Naive thymus-derived CD4-positive, alpha-beta T cell (primary cell): ENCODE measurements around the gene GNPTG. TPM values are rescaled to one million over a fixed set of nuclear protein-coding genes. Genes with fewer than 3 reads are reported as not detected.

ENCODE experiments used
- ATAC-seq: fragments of 150-1000 bp; cut with Tn5 transposase; 2 replicates; pipeline ENCODE4 v1.10.0; 2021; ENCODE audit warnings: mild to moderate bottlenecking, moderate library complexity
- CTCF ChIA-PET: fragments of 350-600 bp; sonication (Branson Sonifier 250); formaldehyde crosslinking; loops from one replicate; lab custom pipeline; 2021; ENCODE audit warnings: antibody characterized with exemption; lab: Charles Lee
- POLR2A ChIA-PET: fragments of 350-600 bp; sonication (Branson Sonifier 250); formaldehyde crosslinking; loops from one replicate; lab custom pipeline; 2021; ENCODE audit warnings: antibody characterized with exemption, inconsistent platforms; lab: Charles Lee
- DNase-seq, 9 donors: peaks; one replicate each; pipeline versions ENCODE4 v3.0.0 to v3.0.0-alpha.2; 2020 to 2022; ENCODE audit warnings: mixed read lengths in 1 of 9
- H3K27ac ChIP-seq: one replicate; pipeline ENCODE4 v1.7.0; 2013; ENCODE audit warnings: mild to moderate bottlenecking, low read depth, low read length, moderate library complexity
- H3K27me3 ChIP-seq, 2 donors: one replicate each; pipeline ENCODE4 v1.7.0; 2013; ENCODE audit warnings: low read length in 2 of 2, mild to moderate bottlenecking in 2 of 2, moderate library complexity in 2 of 2; ENCODE audit not compliant: control insufficient read depth in 2 of 2, insufficient read depth in 2 of 2
- H3K36me3 ChIP-seq, 3 experiments: 1 replicate in 2 of 3; 2 replicates in 1 of 3; pipeline ENCODE4 v1.7.0; 2013; ENCODE audit warnings: low read length in 3 of 3, mild to moderate bottlenecking in 3 of 3, moderate library complexity in 1 of 3; ENCODE audit not compliant: insufficient read depth in 3 of 3, control insufficient read depth in 2 of 3
- H3K4me1 ChIP-seq, 2 donors: one replicate each; pipeline ENCODE4 v1.7.0; 2013; ENCODE audit warnings: low read length in 2 of 2, mild to moderate bottlenecking in 2 of 2, moderate library complexity in 1 of 2; ENCODE audit not compliant: control insufficient read depth in 2 of 2, insufficient read depth in 2 of 2
- H3K4me3 ChIP-seq: 2 replicates; pipeline ENCODE4 v1.7.0; 2013; ENCODE audit warnings: mild to moderate bottlenecking, low read length
- H3K9me3 ChIP-seq, 3 experiments: 1 replicate in 2 of 3; 2 replicates in 1 of 3; pipeline ENCODE4 v1.7.0; 2013; ENCODE audit warnings: low read length in 3 of 3; ENCODE audit not compliant: control insufficient read depth in 2 of 3
- H3K27ac Mint-ChIP-seq, 9 donors: one replicate each; pipeline ENCODE4 v1.8.0; 2020 to 2022; ENCODE audit warnings: mixed read lengths in 9 of 9, mild to moderate bottlenecking in 8 of 9, moderate library complexity in 5 of 9, inconsistent platforms in 2 of 9
- H3K27me3 Mint-ChIP-seq, 5 donors: one replicate each; pipeline ENCODE4 v1.8.0; 2021 to 2022; ENCODE audit warnings: mixed read lengths in 5 of 5, mild to moderate bottlenecking in 1 of 5
- H3K36me3 Mint-ChIP-seq, 5 donors: one replicate each; pipeline ENCODE4 v1.8.0; 2020 to 2022; ENCODE audit warnings: mixed read lengths in 5 of 5, mild to moderate bottlenecking in 3 of 5, inconsistent platforms in 1 of 5
- H3K4me1 Mint-ChIP-seq, 7 donors: one replicate each; pipeline ENCODE4 v1.8.0; 2020 to 2022; ENCODE audit warnings: mixed read lengths in 7 of 7, mild to moderate bottlenecking in 3 of 7, inconsistent platforms in 1 of 7
- H3K4me3 Mint-ChIP-seq, 10 donors: one replicate each; pipeline ENCODE4 v1.8.0; 2020 to 2022; ENCODE audit warnings: mild to moderate bottlenecking in 10 of 10, mixed read lengths in 10 of 10, moderate library complexity in 6 of 10, inconsistent platforms in 2 of 10
- H3K9me3 Mint-ChIP-seq, 11 donors: one replicate each; pipeline ENCODE4 v1.8.0; 2020 to 2022; ENCODE audit warnings: mixed read lengths in 11 of 11, mild to moderate bottlenecking in 4 of 11, inconsistent platforms in 1 of 11, moderate library complexity in 1 of 11
- intact Hi-C, 2 donors: fragments of 100-400 bp; cut with micrococcal nuclease; formaldehyde crosslinking; loops; one replicate each; pipeline ENCODE4 v1.15.1; 2023
- polyA plus RNA-seq, 2 donors: library from polyadenylated mRNA; unstranded; fragments of 300-500 nt; fragmentation: Illumina TruSeq; gene quantifications; one replicate each; pipeline ENCODE4 v1.2.3, GENCODE V29; 2021
- total RNA-seq, 6 experiments: library from RNA in 5 of 6; stranded (reverse) in 5 of 6; gene quantifications; 1 replicate in 5 of 6; 2 replicates in 1 of 6; pipeline ENCODE4 v1.2.3 and lab custom pipeline; 2021 to 2026

The GNPTG gene
- total and polyA plus RNA-seq, 7 experiments from 2014 or later: 37.9 to 57.7 (median 48.6) TPM

DNA sequence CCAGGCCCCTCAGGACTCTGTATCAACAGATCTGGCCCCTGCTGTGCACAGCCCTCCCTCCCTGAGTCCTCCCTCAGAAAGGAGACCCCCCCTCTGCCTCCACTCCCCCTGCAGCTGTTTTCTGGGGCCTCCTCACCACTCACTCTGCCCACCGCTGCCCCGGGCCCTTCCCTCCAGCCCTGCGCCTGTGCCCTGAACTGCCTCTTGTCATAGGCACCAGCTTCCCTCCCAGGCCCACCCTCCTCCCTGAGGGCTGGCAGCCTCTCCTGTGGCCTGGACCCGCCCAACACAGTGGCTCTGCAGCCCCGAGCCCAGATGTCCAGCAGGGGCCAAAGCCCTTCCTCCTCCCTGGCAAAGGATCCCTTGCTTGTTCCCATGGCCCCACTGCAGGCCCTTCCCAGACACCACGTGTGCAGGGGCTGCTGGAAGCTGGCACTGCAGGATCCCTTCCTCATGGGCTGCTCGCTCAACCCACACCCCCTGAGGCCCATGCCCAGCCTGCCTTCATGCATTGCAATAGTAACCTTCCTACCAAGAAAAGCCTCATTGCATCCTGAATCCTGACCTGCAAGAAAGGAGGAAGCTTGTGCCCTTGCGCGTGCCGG is 25.8 kb downstream of the GNPTG start:
- DNase-seq: no peak
- H3K27ac Mint-ChIP-seq: peak overlapping the region in 4 of 9 donors; percentile 10 to 64 (median 48)
- H3K4me3 Mint-ChIP-seq: peak overlapping the region in 2 of 10 donors; percentile 17 to 88
- peaks cover 0 to 3% (median 0%) of the 10 kb centered on the region in 5 donors for H3K36me3 Mint-ChIP-seq
- H3K4me3 ChIP-seq: no peak overlapping the region
- no peaks in the 10 kb centered on the region for H3K4me1 ChIP-seq
- H3K36me3 ChIP-seq: peaks cover 0 to 55% (median 0%) of the 10 kb centered on the region in 3 experiments
- no peak for ATAC-seq
- no peaks in the 10 kb centered on the region for H3K9me3 Mint-ChIP-seq
- H3K27me3 Mint-ChIP-seq: no peaks in the 10 kb centered on the region
- H3K27ac ChIP-seq: no peak overlapping the region
- POLR2A ChIA-PET: no interaction called here
- H3K4me1 Mint-ChIP-seq: peaks cover 6 to 18% (median 15%) of the 10 kb centered on the region in 7 donors
- H3K9me3 ChIP-seq: no peaks in the 10 kb centered on the region
- intact Hi-C loops: loop anchor here in 1 of 2 donors (2.0 kb wide), 1 partner anchor 37 kb away; the partner anchor contains the start of gene UNKL
- no peaks in the 10 kb centered on the region for H3K27me3 ChIP-seq
- CTCF ChIA-PET: no interaction called here

DNA sequence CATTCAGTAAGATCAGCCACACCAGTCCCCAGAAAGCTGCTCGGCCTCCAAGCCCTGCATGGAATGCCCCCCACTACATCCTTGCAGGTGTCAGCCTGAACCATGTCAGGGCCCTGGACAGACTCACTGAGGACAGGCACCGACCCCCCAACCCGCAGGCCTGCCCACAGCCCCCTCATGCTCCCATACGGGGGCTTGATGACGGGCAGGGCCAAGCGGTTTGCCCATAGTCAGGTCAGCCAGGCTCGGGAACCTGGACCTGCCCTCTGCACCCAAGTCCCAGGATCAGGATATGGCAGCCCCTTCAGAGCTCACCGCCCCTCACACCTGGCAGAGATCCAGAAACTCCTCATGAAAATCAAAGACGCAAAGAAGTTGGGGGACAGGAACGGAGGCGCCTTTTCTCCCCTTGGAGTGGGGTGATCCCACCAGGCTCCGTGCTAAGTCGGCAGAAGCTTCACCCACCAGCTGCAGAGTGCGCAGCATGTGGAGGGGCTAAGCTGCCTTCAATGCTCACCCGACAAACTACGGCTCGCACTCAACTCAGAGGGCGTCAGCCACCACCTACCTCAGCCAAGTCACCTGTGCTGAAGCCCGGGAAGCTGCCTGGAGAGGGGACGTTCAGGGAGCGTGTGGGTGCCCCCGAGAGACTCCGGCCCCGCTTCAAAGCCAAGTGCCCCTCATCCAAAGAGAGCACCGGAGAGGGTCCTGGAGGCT is 26.5 kb downstream of the GNPTG start:
- H3K27ac ChIP-seq: peak overlapping the region; percentile 52
- ATAC-seq: no peak
- ChIA-PET CTCF (interaction anchor here (0.5 kb wide), 1 partner anchor 19 kb away, joined by 3 read pairs; no protein-coding TSS in a partner anchor), POLR2A (interaction anchor here (0.8 kb wide), 1 partner anchor 14 kb away, joined by 5 read pairs; no protein-coding TSS in a partner anchor)
- intact Hi-C loops: loop anchor here in 1 of 2 donors (2.0 kb wide), 1 partner anchor 37 kb away; the partner anchor contains the start of gene UNKL
- H3K4me3 ChIP-seq: no peak overlapping the region
- Mint-ChIP-seq H3K36me3 (peaks cover 0 to 3% (median 0%) of the 10 kb centered on the region in 5 donors), H3K9me3 (no peaks in the 10 kb centered on the region), H3K4me3 (peak overlapping the region; percentile 17 to 88 (median 56)), H3K27ac (peak overlapping the region in 8 of 9 donors; percentile 4 to 62 (median 49)), H3K4me1 (peaks cover 6 to 18% (median 15%) of the 10 kb centered on the region in 7 donors), H3K27me3 (no peaks in the 10 kb centered on the region)
- H3K4me1 ChIP-seq: no peaks in the 10 kb centered on the region
- H3K27me3 ChIP-seq: no peaks in the 10 kb centered on the region
- no peaks in the 10 kb centered on the region for H3K9me3 ChIP-seq
- no peak for DNase-seq
- H3K36me3 ChIP-seq: peaks cover 0 to 57% (median 0%) of the 10 kb centered on the region in 3 experiments

DNA sequence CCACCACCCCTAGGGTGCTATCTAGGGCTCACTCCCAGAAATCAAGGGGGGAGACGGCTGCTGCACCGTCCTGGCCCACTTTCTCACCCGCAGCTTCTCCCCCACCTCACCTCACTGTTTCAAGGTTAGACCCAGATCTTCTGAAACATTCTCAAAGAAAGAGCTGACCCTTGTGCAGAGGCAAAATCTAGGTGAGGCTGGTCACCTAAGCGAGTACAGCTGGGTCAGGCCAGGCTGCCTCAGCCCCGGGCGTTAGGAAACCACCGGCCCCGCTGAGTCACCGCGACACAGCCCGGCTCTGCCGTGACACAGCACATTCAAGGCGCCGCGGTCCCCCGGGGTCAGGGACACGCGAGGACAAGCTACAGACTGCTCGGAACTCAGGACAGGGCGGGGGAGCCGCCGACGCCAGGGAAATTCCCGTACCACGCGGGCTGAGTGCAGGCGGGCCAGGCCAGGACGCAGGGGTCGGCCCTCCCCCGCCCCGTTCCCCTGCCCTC is 27.1 kb downstream of the GNPTG start:
- Mint-ChIP-seq H3K9me3 (no peaks in the 10 kb centered on the region), H3K27ac (peak overlapping the region in 7 of 9 donors; percentile 4 to 86 (median 62)), H3K4me1 (peaks cover 6 to 18% (median 15%) of the 10 kb centered on the region in 7 donors), H3K4me3 (peak overlapping the region in 9 of 10 donors; percentile 17 to 88 (median 55)), H3K27me3 (no peaks in the 10 kb centered on the region), H3K36me3 (peaks cover 0 to 3% (median 0%) of the 10 kb centered on the region in 5 donors)
- Histone ChIP-seq H3K9me3 (no peaks in the 10 kb centered on the region), H3K36me3 (peaks cover 0 to 64% (median 0%) of the 10 kb centered on the region in 3 experiments), H3K4me3 (peak overlapping the region; percentile 17), H3K27ac (peak overlapping the region; percentile 52), H3K4me1 (no peaks in the 10 kb centered on the region), H3K27me3 (no peaks in the 10 kb centered on the region)
- ChIA-PET POLR2A (interaction anchor here (0.8 kb wide), 1 partner anchor 15 kb away, joined by 5 read pairs; no protein-coding TSS in a partner anchor), CTCF (interaction anchor here (0.5 kb wide), 1 partner anchor 19 kb away, joined by 3 read pairs; no protein-coding TSS in a partner anchor)
- DNase-seq (peak in 5 of 9 donors; percentile 11 to 77 (median 45)), ATAC-seq (peak; percentile 81)
- intact Hi-C loops: loop anchor here (1.0 to 2.0 kb wide), 2 partner anchors 29 to 36 kb away; partner anchors contain the start of gene UNKL (in 1 of the 2)

DNA sequence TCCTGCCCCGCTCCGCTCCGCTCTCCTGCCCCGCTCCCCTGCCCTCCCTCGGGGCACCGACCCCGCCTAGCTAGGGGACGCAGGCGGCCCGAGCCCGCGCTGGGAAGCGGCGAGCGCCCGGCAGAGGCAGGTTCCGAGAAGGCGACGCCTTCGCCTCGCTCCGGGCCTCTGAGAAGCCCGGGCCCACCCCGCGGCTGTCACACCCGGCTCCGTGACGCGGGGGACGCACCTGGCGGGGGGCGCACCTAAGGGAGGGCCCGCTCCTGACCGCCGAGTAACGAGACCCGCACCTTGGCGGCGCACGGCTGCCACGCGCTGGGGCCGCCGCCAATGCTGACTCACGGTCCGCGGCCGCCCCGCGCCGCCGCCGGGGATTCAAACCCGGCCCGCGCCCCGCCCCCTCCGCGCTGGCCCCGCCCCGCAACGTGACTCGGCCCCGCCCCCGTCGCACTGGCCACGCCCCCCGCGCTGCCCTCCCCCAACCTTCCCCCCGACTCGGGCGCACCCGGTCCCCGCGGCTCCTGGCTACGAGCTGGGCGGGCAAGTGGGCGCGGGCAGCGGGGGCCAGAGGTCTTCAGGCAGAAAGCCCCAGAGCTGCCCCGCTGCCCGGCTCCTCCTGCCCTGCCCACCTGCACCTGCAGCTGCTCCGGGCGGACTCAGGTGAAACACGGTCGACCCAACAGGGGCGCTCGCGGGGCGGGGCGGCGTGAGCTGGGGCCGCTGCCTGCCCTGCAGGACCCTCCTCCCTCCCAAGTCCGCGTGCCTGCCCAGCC is 27.8 kb downstream of the GNPTG start:
- peak overlapping the region; percentile 17 for H3K4me3 ChIP-seq
- peaks cover 0 to 3% (median 0%) of the 10 kb centered on the region in 5 donors for H3K36me3 Mint-ChIP-seq
- intact Hi-C loops: loop anchor here (1.0 to 2.0 kb wide), 2 partner anchors 29 to 35 kb away; partner anchors contain the start of gene UNKL (in 1 of the 2)
- DNase-seq (peak; percentile 33 to 81 (median 52)), ATAC-seq (peak; percentile 84)
- peaks cover 6 to 18% (median 15%) of the 10 kb centered on the region in 7 donors for H3K4me1 Mint-ChIP-seq
- peaks cover 0 to 64% (median 0%) of the 10 kb centered on the region in 3 experiments for H3K36me3 ChIP-seq
- no peaks in the 10 kb centered on the region for H3K4me1 ChIP-seq
- peak overlapping the region in 6 of 9 donors; percentile 15 to 79 (median 62) for H3K27ac Mint-ChIP-seq
- H3K9me3 ChIP-seq: no peaks in the 10 kb centered on the region
- POLR2A ChIA-PET: interaction anchor here (0.6 to 1.5 kb wide), 5 partner anchors 15 to 70 kb away, joined by 3 to 5 read pairs (median 3); partner anchors contain the start of genes UBE2I and UQCC4
- CTCF ChIA-PET: interaction anchor here (0.7 kb wide), 1 partner anchor 16 kb away, joined by 3 read pairs; no protein-coding TSS in a partner anchor
- H3K27me3 ChIP-seq: no peaks in the 10 kb centered on the region
- no peaks in the 10 kb centered on the region for H3K27me3 Mint-ChIP-seq
- peak overlapping the region; percentile 76 to 88 (median 80) for H3K4me3 Mint-ChIP-seq
- H3K9me3 Mint-ChIP-seq: no peaks in the 10 kb centered on the region
- peak overlapping the region; percentile 52 for H3K27ac ChIP-seq

DNA sequence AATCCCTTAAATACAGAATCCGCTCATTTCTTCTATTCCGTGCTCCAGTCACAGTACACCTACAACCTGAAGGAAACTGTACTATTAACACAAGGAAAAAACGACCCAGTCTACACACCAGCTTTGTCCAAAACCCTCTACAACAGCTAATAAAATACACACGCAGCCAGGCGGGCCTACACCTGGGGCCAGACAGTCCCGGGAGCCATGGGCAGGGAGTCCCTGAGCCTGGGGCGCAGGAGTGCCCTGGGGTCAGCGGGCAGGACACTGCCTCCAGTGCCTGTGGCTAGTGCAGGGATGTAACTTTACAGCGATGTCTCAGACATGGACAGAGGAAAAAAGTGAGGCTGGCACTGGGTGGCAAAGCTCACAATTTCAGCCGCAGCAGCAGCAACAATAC is 28.5 kb downstream of the GNPTG start:
- no peak overlapping the region for H3K4me3 ChIP-seq
- H3K36me3 ChIP-seq: peaks cover 0 to 64% (median 0%) of the 10 kb centered on the region in 3 experiments
- Mint-ChIP-seq H3K36me3 (peaks cover 0 to 6% (median 0%) of the 10 kb centered on the region in 5 donors), H3K27me3 (no peaks in the 10 kb centered on the region), H3K27ac (peak overlapping the region in 6 of 9 donors; percentile 15 to 79 (median 62)), H3K9me3 (no peaks in the 10 kb centered on the region), H3K4me1 (peaks cover 6 to 18% (median 15%) of the 10 kb centered on the region in 7 donors), H3K4me3 (peak overlapping the region; percentile 76 to 88 (median 80))
- POLR2A ChIA-PET: interaction anchor here (0.6 to 1.5 kb wide), 4 partner anchors 41 to 71 kb away, joined by 3 to 4 read pairs (median 3); partner anchors contain the start of genes UBE2I and UQCC4
- ATAC-seq (no peak), DNase-seq (no peak)
- H3K4me1 ChIP-seq: no peaks in the 10 kb centered on the region
- no peaks in the 10 kb centered on the region for H3K9me3 ChIP-seq
- CTCF ChIA-PET: interaction anchor here (0.7 kb wide), 2 partner anchors 17 to 1336 kb away, joined by 3 read pairs; no protein-coding TSS in a partner anchor
- intact Hi-C loops: no loop called here
- no peak overlapping the region for H3K27ac ChIP-seq
- H3K27me3 ChIP-seq: no peaks in the 10 kb centered on the region
